SU-DHL-6 (cell line): ENCODE measurements around the gene FGD4.
A peak's percentile ranks its signal among the peaks of the same experiment; 100 is the strongest.

ENCODE experiments used
- H2AFZ ChIP-seq: fragments of 200-600 bp; sonication (generic); 2 replicates; pipeline ENCODE4 v1.6.1; 2014; ENCODE audit warnings: low read depth, mild to moderate bottlenecking, moderate library complexity, mixed read lengths, antibody characterized with exemption, low read length; ENCODE audit not compliant: severe bottlenecking
- H3F3A ChIP-seq: fragments of 200-600 bp; shearing (Covaris generic); 2 replicates; pipeline ENCODE4 v1.6.0; 2016; ENCODE audit warnings: antibody characterized with exemption, mild to moderate bottlenecking; ENCODE audit not compliant: insufficient read depth
- H3K27ac ChIP-seq: fragments of 200-600 bp; sonication (generic); 2 replicates; pipeline ENCODE4 v1.5.1; 2016; ENCODE audit warnings: low read depth, mild to moderate bottlenecking, low read length, moderate library complexity, mixed read lengths
- H3K27me3 ChIP-seq: fragments of 200-600 bp; sonication (generic), shearing (Covaris generic); 2 replicates; pipeline ENCODE4 v1.6.0; 2014; ENCODE audit warnings: mild to moderate bottlenecking, low read length
- H3K36me3 ChIP-seq: fragments of 200-600 bp; sonication (generic); 2 replicates; pipeline ENCODE4 v1.6.1; 2014; ENCODE audit warnings: mild to moderate bottlenecking, low read length, mixed read lengths
- H3K4me2 ChIP-seq: fragments of 300-600, 200-600 bp; shearing (Covaris generic), sonication (generic); 2 replicates; pipeline ENCODE4 v1.6.0; 2014; ENCODE audit warnings: low read length, low read depth, mild to moderate bottlenecking; ENCODE audit not compliant: poor library complexity, severe bottlenecking
- H3K4me3 ChIP-seq: fragments of 200-600 bp; sonication (generic); 2 replicates; pipeline ENCODE4 v1.5.1; 2014; ENCODE audit warnings: antibody characterized with exemption, low read length, mild to moderate bottlenecking, mixed read lengths; ENCODE audit not compliant: insufficient read depth, poor library complexity, severe bottlenecking
- H3K79me2 ChIP-seq: fragments of 200-600 bp; sonication (generic); 2 replicates; pipeline ENCODE4 v1.6.1; 2014; ENCODE audit warnings: mild to moderate bottlenecking, low read length, moderate library complexity; ENCODE audit not compliant: insufficient read depth
- H3K9ac ChIP-seq: fragments of 200-600 bp; sonication (generic); 2 replicates; pipeline ENCODE4 v1.7.0; 2014; ENCODE audit warnings: mild to moderate bottlenecking, low read length
- H3K9me2 ChIP-seq: fragments of 200-600 bp; sonication (generic); replicated peaks from 2 replicates; pipeline ENCODE4 v1.6.1; 2014; ENCODE audit warnings: low read length; ENCODE audit not compliant: insufficient read depth
- H3K9me3 ChIP-seq: fragments of 200-600 bp; sonication (generic); 2 replicates; pipeline ENCODE4 v1.6.1; 2014; ENCODE audit warnings: low read length, mixed read lengths; ENCODE audit not compliant: insufficient read depth
- H4K20me1 ChIP-seq: fragments of 200-600 bp; sonication (generic); 2 replicates; pipeline ENCODE4 v1.6.1; 2014; ENCODE audit warnings: low read depth, mild to moderate bottlenecking, antibody characterized with exemption, low read length, moderate library complexity, mixed read lengths
- CTCF ChIP-seq: fragments of 200-600 bp; sonication (generic); IDR thresholded peaks from one replicate; pipeline ENCODE4 v1.5.1; 2017; ENCODE audit warnings: antibody characterized with exemption, mild to moderate bottlenecking, low read length, moderate library complexity; ENCODE audit not compliant: insufficient read depth, poor library complexity, severe bottlenecking
- EZH2phosphoT487 ChIP-seq: fragments of 200-600 bp; sonication (generic), shearing (Covaris generic); conservative IDR thresholded peaks from 2 replicates; pipeline ENCODE4 v1.6.1; 2018; ENCODE audit warnings: mild to moderate bottlenecking, antibody characterized with exemption, low read length, moderate library complexity, mixed read lengths

The FGD4 gene

GRCh38 chr12:32399370-32400113 lies at the start of gene FGD4:
FGD4 (plus strand) TSS chr12:32399558.
- H3K4me3 ChIP-seq: peak within 1 kb of the TSS; percentile 67
- no peaks in the 10 kb centered on the region for H3K27me3 ChIP-seq
- H3F3A ChIP-seq: peaks cover 18% of the 10 kb centered on the region
- H3K27ac ChIP-seq: no peak within 1 kb of the TSS
- H3K9me2 ChIP-seq: no peaks in the 10 kb centered on the region
- peak within 1 kb of the TSS; percentile 95 for H2AFZ ChIP-seq
- H3K9ac ChIP-seq: peak within 1 kb of the TSS; percentile 61
- H3K9me3 ChIP-seq: no peaks in the 10 kb centered on the region
- H3K79me2 ChIP-seq: no peaks in the 10 kb centered on the region
- H4K20me1 ChIP-seq: no peaks in the 10 kb centered on the region
- TF ChIP-seq EZH2phosphoT487 (no peak), CTCF (peak; percentile 22)
- H3K36me3 ChIP-seq: no peaks in the 10 kb centered on the region
- H3K4me2 ChIP-seq: peak within 1 kb of the TSS; percentile 63

GRCh38 chr12:32353540-32353939 lies 45.8 kb upstream of the FGD4 start:
- Histone ChIP-seq H3K4me2 (no peak overlapping the region), H3K9ac (no peak overlapping the region), H3K27ac (no peak overlapping the region), H3K9me3 (no peaks in the 10 kb centered on the region), H2AFZ (no peak overlapping the region), H3K27me3 (no peaks in the 10 kb centered on the region), H3K9me2 (no peaks in the 10 kb centered on the region), H3F3A (peaks cover 15% of the 10 kb centered on the region; the same call in 1 of the 2 replicates), H3K36me3 (no peaks in the 10 kb centered on the region), H3K4me3 (no peak overlapping the region), H3K79me2 (no peaks in the 10 kb centered on the region), H4K20me1 (no peaks in the 10 kb centered on the region)
- no peak for TF ChIP-seq CTCF
- TF ChIP-seq EZH2phosphoT487: no peak

GRCh38 chr12:32357601-32358249 lies 41.6 kb upstream of the FGD4 start:
- no peak overlapping the region for H3K9ac ChIP-seq
- peaks cover 12% of the 10 kb centered on the region; the same call in 1 of the 2 replicates for H3F3A ChIP-seq
- H3K9me2 ChIP-seq: no peaks in the 10 kb centered on the region
- no peaks in the 10 kb centered on the region for H3K79me2 ChIP-seq
- no peak overlapping the region for H3K4me3 ChIP-seq
- no peaks in the 10 kb centered on the region for H3K27me3 ChIP-seq
- H3K36me3 ChIP-seq: no peaks in the 10 kb centered on the region
- H3K27ac ChIP-seq: no peak overlapping the region
- no peak overlapping the region for H3K4me2 ChIP-seq
- H2AFZ ChIP-seq: no peak overlapping the region
- H4K20me1 ChIP-seq: no peaks in the 10 kb centered on the region
- no peaks in the 10 kb centered on the region for H3K9me3 ChIP-seq
- TF ChIP-seq EZH2phosphoT487 (no peak), CTCF (no peak)
